ENCODE measurements around the gene C20orf204. TPM values are rescaled to one million over a fixed set of nuclear protein-coding genes. Genes with fewer than 3 reads are reported as not detected.

Gene C20orf204
- total RNA-seq, 2 experiments from 2014 or later, result 9.7 to 9.8 TPM

DNA sequence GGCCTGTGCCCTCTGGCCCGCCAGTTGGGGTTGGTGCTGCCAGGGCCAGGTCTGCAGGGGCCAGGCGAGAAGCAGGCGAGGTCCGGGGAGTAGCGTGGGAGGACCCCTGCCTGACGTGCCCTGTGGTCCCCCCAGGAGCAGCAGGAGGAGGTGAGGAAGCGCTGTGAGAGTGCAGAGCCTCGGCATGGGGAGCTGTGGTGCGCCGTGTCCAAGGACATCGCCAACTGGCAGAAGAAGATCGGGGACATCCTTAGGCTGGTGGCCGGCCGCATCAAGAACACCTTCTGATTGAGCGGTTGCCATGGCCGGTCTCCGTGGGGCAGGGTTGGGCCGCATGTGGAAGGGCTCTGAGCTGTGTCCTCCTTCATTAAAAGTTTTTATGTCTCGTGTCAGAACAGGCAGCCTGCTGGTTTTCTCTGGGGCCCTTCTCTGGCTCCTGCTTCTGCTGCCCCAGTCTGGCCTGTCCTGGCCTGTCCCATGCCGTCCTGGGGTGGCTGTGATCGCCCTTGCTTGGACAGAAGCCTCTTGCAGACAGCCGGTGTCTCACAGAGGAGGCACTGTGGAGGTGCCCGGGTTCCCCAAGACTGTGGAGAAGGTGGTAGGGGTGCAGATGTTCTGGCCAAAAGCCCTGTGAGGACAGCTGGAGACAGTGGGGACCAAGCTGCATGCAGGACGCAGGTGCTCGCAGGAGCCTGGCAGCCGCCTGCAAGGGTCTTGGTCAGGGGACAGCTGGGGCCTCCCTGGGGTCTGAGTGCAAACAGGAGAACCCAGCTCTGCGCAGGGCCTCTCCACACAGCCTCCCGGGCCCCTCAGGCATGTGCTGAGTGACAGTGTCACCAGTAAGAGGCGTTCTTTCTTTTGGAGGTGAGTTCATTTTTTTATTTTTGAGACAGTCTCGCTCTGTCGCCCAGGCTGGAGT is 3.0 kb upstream of the C20orf204 start:
- peaks cover 40% of the 10 kb centered on the region for H3K4me1 Mint-ChIP-seq
- H3K27me3 Mint-ChIP-seq, result no peaks in the 10 kb centered on the region
- H3K27ac Mint-ChIP-seq, result peak overlapping the region; percentile 98
- DNase-seq (no peak), ATAC-seq (ENCODE audit: low read depth) (no peak)
- POLR2A ChIA-PET, result interaction anchor here (1.7 kb wide), 1 partner anchor 53 kb away, joined by 8 read pairs; the partner anchor contains the start of gene SAMD10
- H3K9me3 Mint-ChIP-seq, result no peaks in the 10 kb centered on the region
- H3K36me3 Mint-ChIP-seq, result peaks cover 8% of the 10 kb centered on the region
- no peak overlapping the region for H3K4me3 Mint-ChIP-seq

DNA sequence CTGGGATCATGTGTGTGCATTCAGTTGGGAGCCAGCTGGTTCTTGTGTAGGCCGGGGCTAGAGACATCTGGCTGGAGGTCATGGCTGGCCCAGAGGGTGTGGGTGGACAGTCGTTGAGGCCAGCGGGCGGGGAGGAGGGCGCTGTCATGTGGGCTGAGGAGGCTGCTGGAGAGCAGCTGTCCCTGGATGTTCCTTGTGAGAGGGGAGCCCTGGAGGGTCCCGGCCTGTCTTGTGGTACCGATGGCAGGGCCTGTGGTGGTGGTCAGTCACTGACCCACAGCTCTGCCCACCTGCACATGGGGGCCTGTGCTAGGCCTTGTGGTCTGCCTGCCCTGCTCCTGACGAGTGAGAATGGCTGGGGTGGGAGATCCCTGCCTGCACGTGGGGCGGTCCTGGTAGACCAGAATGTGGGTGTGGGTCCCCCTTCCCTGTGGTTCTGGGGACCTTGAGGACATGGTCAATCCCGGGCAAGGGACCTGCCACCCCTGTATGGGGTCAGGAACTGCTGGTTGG is 1.9 kb upstream of the C20orf204 start:
- peak overlapping the region; percentile 98 for H3K27ac Mint-ChIP-seq
- peaks cover 38% of the 10 kb centered on the region for H3K4me1 Mint-ChIP-seq
- H3K9me3 Mint-ChIP-seq, result no peaks in the 10 kb centered on the region
- H3K36me3 Mint-ChIP-seq, result peaks cover 8% of the 10 kb centered on the region
- ATAC-seq (ENCODE audit: low read depth), result no peak
- POLR2A ChIA-PET, result interaction anchor here (1.0 to 1.7 kb wide), 2 partner anchors 54 to 513 kb away, joined by 4 to 8 read pairs; partner anchors contain the start of genes PPDPF and SAMD10
- no peak for DNase-seq
- H3K27me3 Mint-ChIP-seq, result no peaks in the 10 kb centered on the region
- peak overlapping the region; percentile 81 for H3K4me3 Mint-ChIP-seq

DNA sequence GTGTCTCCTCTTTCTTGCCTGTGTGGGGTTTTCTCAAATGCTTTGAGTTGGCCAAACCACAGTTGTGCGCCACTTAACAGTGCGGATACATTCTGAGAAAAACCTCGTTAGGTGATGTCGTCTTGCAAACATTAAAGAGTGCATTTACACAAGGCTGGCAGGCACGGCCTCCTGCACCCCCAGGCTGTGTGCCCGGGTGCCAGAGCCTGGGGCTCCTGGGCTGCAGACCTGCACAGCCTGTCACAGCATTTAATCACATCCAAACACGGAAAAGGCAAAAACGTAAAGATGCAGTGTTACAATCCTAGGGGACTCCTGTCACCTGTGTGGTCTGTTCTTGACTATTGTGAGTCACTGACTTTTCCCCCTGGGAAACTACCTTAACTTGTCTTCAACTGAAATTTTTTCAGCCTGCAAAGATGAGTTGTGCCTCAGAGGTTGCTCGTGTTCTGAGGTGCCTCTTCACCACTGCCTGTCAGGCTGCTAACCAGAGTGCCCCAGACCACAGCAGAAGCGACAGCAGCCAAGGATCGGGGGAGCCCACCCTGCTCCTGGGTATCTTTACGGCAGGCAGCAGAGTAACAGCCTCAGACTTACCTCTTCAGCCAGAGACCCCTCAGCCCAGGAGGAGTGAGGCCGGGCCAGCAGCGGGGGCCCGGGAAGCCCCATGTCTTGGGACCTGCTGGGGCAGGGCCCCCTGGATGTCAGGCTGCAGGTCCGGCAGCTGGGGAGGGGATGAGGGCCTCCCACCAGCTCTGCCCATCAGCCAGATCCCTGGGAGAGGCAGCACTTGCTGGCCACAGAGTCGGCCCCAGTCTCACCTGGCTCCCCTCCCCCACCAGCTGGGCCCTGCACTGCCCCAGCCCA is 683 bp upstream of the C20orf204 start:
- ATAC-seq (ENCODE audit: low read depth), result peak; percentile 55
- DNase-seq, result peak; percentile 73
- Mint-ChIP-seq H3K9me3 (no peaks in the 10 kb centered on the region), H3K36me3 (peaks cover 9% of the 10 kb centered on the region), H3K27me3 (no peaks in the 10 kb centered on the region), H3K27ac (peak overlapping the region; percentile 98), H3K4me3 (peak overlapping the region; percentile 84), H3K4me1 (peaks cover 45% of the 10 kb centered on the region)
- POLR2A ChIA-PET, result interaction anchor here (1.1 to 7.1 kb wide), 4 partner anchors 8 to 55 kb away, joined by 3 to 142 read pairs (median 4); partner anchors contain the start of genes OPRL1, PRPF6, RGS19 and SAMD10

DNA sequence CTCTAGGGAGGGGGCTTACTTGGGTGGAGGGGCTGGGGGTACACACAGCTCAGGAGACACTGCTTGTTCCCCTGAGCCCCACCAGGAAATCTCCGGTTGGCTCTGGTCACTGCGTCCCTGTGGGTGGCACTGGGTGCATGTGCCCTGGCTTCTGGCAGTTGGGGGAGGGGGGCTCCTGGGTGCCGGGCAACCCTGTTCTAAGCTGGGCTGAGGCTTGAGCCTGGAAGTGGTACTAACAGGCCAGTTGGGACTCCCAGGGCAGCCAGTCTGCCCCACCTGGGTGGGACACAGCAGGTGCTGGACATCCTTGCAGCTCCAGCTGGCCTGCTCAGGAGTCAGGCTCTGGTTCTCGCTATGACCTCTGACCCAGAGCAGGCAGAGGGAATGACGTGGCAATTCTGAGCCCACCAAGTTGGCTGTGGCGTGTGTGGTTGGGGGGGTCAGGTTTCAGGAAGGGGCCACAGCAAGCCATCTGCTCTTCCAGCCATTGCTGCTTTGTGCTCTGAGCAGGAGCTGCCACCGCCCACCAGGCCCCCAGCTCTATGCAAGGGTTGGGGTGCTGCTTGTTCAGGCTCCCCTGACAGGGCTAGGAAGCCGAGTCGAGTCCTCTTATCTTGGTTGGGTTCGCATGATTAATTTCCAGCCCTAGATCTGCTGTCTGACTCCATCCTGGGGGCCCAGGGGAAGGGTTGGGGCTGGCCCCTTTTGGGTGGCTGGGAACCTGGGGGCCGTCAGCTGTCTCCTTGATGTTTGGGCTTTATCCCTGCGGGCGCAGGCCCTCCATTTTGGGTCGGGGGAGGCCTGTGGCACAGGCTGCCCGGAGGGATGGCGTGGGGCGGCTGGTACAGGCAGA is 590 bp downstream of the C20orf204 start:
- Mint-ChIP-seq H3K4me3 (peak overlapping the region; percentile 84), H3K27ac (peak overlapping the region; percentile 98), H3K4me1 (peaks cover 55% of the 10 kb centered on the region), H3K9me3 (no peaks in the 10 kb centered on the region), H3K27me3 (no peaks in the 10 kb centered on the region), H3K36me3 (peaks cover 6% of the 10 kb centered on the region)
- ATAC-seq (ENCODE audit: low read depth), result no peak
- peak; percentile 51 for DNase-seq
- POLR2A ChIA-PET, result interaction anchor here (1.0 to 7.1 kb wide), 7 partner anchors 9 to 402 kb away, joined by 3 to 142 read pairs (median 4); partner anchors contain the start of genes OPRL1, PRPF6, RGS19 and SAMD10

DNA sequence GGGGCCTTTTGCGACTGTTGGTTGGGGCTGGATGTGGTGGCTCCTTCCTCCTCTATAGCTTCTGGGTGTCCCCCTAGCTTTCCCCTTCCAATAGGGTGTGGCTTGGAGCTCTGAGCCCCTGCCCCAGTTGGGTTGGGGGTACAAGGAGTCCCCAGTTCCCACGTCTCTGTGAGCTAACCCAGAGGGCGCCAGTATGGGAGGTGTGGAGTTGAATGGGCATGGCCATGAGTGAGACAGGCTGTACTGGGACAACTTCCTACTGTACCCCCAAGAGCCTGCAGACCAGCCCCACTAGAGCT is 1.2 kb downstream of the C20orf204 start:
- POLR2A ChIA-PET, result interaction anchor here (1.0 to 7.1 kb wide), 6 partner anchors 20 to 402 kb away, joined by 3 to 142 read pairs (median 4); partner anchors contain the start of genes OPRL1, PRPF6, RGS19 and SAMD10
- no peaks in the 10 kb centered on the region for H3K27me3 Mint-ChIP-seq
- H3K9me3 Mint-ChIP-seq, result no peaks in the 10 kb centered on the region
- DNase-seq (peak; percentile 43), ATAC-seq (ENCODE audit: low read depth) (no peak)
- peaks cover 55% of the 10 kb centered on the region for H3K4me1 Mint-ChIP-seq
- H3K27ac Mint-ChIP-seq, result peak overlapping the region; percentile 98
- H3K36me3 Mint-ChIP-seq, result peaks cover 6% of the 10 kb centered on the region
- peak overlapping the region; percentile 84 for H3K4me3 Mint-ChIP-seq

DNA sequence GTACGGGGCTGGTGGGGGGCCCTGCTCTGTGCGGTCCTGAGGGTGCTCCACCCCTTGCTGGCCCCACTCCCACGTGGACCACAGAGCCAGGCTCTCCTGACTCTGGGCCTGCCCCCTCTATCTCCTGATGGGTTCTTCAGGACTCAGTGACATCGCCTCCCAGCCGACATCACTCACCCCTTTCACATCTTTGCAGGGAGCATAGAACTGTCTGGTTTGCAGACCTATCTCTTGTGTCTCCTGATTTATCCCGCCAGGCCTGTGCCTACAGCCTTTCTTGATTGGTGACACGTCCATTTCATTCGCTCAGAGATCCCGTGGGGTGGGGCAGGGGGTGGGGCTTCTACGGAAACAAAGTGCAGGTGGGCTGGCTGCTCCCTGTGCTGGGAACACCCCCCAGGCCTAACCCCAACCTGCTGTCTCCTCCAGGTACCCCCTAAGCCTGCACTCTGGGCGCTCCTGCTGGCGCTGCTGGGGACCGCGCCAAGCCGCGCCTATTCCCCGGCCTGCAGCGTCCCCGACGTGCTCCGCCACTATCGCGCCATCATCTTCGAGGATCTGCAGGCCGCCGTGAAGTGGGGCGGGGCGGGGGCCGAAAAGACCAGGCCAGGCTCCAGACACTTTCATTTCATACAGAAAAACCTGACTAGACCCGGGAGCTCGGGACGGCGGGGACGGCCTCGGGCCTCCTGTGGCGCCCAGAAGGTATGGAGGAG is 1.7 kb downstream of the C20orf204 start:
- H3K27me3 Mint-ChIP-seq, result no peaks in the 10 kb centered on the region
- no peak for ATAC-seq (ENCODE audit: low read depth)
- DNase-seq, result peak; percentile 63

DNA sequence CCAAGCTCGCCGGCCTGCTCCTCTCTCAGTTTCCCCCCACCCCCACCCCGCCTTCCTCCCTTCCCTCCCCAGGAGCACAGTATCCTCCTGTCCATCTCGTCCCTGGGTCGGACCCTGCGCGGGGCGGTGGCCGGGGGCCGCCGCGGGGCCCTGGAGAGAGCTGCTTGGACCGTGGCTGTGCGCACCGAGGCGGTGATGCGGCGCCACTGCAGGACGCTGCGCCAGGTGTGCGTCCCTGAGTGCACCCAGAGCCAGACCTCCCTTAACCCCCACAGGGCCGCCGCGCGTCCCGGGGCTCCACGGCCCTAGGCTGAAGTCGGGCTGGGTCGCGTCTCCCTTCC is 2.2 kb downstream of the C20orf204 start:
- Mint-ChIP-seq H3K4me1 (peaks cover 52% of the 10 kb centered on the region), H3K36me3 (peaks cover 6% of the 10 kb centered on the region), H3K9me3 (no peaks in the 10 kb centered on the region), H3K27ac (peak overlapping the region; percentile 98), H3K27me3 (no peaks in the 10 kb centered on the region), H3K4me3 (peak overlapping the region; percentile 84)
- POLR2A ChIA-PET, result interaction anchor here (0.7 to 7.1 kb wide), 15 partner anchors 11 to 517 kb away, joined by 3 to 142 read pairs (median 8); partner anchors contain the start of genes OPRL1, PPDPF, PRPF6 and RGS19
- DNase-seq (no peak), ATAC-seq (ENCODE audit: low read depth) (peak; percentile 22)

More for the DNA sequence above, 1.7 kb downstream of the C20orf204 start:
- POLR2A ChIA-PET, result interaction anchor here (0.9 to 7.1 kb wide), 12 partner anchors 16 to 81 kb away, joined by 3 to 142 read pairs (median 11); partner anchors contain the start of genes OPRL1, PRPF6, RGS19 and SAMD10
- H3K9me3 Mint-ChIP-seq, result no peaks in the 10 kb centered on the region
- peak overlapping the region; percentile 98 for H3K27ac Mint-ChIP-seq
- H3K36me3 Mint-ChIP-seq, result peaks cover 6% of the 10 kb centered on the region
- H3K4me1 Mint-ChIP-seq, result peaks cover 52% of the 10 kb centered on the region
- peak overlapping the region; percentile 84 for H3K4me3 Mint-ChIP-seq

DNA sequence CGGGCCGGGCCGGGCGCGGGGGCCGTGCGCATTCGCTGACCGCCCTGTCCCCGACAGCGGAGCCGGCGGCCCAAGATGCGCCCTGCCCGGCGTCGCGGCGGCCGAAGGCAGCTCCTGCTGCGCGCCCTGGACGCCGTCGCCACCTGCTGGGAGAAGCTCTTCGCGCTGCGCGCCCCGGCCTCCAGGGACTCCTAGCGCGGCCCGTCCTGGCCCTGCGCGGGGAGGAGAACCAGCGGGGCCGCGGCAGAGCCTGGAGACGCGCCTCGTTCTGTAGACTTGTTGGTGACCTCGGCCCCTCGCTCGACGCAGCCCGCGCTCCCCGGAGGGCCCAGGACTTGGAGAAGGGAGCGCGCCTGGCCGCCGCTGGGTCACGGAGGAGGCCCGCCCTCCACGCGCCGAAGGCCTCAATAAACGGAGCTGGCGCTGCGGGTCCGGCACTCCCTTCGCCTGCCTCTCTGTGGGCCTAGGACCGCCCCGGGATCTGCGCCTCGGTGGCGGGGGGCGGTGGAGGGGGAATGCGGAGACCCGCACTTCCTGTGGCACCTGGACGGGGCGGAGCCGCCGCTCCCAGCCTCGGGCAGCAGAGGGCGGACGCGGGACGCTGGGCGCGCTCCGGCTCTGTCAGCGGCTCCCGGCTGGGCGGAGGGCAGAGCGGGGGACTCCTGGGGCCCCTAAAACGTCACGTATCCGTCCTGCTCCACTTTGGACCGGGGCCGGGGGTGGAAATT is 2.7 kb downstream of the C20orf204 start:
- peak; percentile 61 for ATAC-seq (ENCODE audit: low read depth)
- POLR2A ChIA-PET, result interaction anchor here (0.7 to 7.1 kb wide), 16 partner anchors 11 to 518 kb away, joined by 3 to 142 read pairs (median 6); partner anchors contain the start of genes OPRL1, PPDPF, PRPF6 and RGS19
- H3K27me3 Mint-ChIP-seq, result peaks cover under 1% of the 10 kb centered on the region
- DNase-seq, result peak; percentile 91
- H3K36me3 Mint-ChIP-seq, result peaks cover 5% of the 10 kb centered on the region
- H3K4me3 Mint-ChIP-seq, result peak overlapping the region; percentile 71
- no peaks in the 10 kb centered on the region for H3K9me3 Mint-ChIP-seq
- H3K27ac Mint-ChIP-seq, result peak overlapping the region; percentile 73
- H3K4me1 Mint-ChIP-seq, result peaks cover 53% of the 10 kb centered on the region

- Mint-ChIP-seq H3K9me3 (no peaks in the 10 kb centered on the region), H3K4me3 (peak overlapping the region; percentile 71), H3K27ac (peak overlapping the region; percentile 71), H3K36me3 (peaks cover 3% of the 10 kb centered on the region), H3K4me1 (peaks cover 47% of the 10 kb centered on the region), H3K27me3 (peaks cover 3% of the 10 kb centered on the region)
- POLR2A ChIA-PET, result interaction anchor here (1.1 to 7.1 kb wide), 12 partner anchors 14 to 519 kb away, joined by 3 to 142 read pairs (median 12); partner anchors contain the start of genes OPRL1, PPDPF, PRPF6 and RGS19
- ATAC-seq (ENCODE audit: low read depth) (no peak), DNase-seq (no peak)
Observed at GRCh38 chr20:64039293-64040160, 3.5 kb downstream of the C20orf204 start.

All from activated naive CD8-positive, alpha-beta T cell treated with anti-CD3 and anti-CD28 coated beads, Interleukin-2, amount 10 ng/mL, durations not matched to agents 7 days and 5 days (primary cell).